ENCODE data around the gene C1orf116.
A peak's percentile ranks its signal among the peaks of the same experiment; 100 is the strongest.

The C1orf116 gene

DNA sequence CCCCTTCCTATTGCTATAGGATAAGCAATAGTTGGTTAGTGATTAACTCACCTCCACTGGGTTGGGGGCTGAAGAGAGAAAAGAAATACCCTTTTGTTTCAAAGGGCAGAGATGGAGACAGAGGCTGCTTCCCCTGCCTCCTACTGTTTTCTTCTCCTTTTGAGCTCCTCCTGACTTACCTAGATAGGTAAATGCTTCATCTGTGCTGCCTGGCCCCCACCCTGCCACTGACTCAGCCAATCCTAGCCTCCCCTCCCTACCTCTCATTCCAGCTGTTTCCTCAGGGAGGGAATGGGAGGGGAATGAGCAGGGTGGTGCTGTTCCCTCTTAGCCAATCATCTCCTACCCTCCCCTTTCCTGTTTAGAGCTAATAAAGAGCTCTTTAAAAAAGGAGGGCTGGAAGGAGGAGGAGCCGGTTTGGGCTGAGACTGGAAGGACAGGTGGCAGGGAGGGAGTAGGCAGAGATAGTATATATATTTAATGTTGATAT, at the start of gene C1orf116:
C1orf116 (minus strand) TSS at position 229 of the 490 bp plus-strand sequence. CDS start 5,158 bp downstream, outside the sequence.
- no peak for DNase-seq (ENCODE audit: low read depth)

DNA sequence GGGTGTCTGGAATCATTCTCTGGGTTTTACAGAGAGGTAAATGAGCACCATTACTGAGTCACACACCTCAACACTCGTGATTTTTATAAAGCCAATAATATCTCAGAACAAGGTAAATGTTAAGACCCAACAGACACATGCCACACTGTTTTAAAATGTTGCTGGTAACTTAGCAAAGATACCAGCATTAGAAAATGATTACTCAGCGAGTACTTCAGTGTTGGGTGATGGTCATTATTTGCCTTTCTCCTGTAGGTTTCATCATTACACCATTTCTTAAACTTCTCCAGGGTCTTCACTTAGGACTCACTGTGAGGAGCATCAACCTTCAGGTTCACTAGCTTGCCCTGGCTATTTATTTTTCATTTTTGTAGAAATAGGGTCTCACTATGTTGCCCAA, 49.2 kb upstream of the C1orf116 start:
- DNase-seq (ENCODE audit: low read depth), result no peak

GRCh38 chr1:207081088-207081487, 48.5 kb upstream of the C1orf116 start:
- no peak for DNase-seq (ENCODE audit: low read depth)

DNA sequence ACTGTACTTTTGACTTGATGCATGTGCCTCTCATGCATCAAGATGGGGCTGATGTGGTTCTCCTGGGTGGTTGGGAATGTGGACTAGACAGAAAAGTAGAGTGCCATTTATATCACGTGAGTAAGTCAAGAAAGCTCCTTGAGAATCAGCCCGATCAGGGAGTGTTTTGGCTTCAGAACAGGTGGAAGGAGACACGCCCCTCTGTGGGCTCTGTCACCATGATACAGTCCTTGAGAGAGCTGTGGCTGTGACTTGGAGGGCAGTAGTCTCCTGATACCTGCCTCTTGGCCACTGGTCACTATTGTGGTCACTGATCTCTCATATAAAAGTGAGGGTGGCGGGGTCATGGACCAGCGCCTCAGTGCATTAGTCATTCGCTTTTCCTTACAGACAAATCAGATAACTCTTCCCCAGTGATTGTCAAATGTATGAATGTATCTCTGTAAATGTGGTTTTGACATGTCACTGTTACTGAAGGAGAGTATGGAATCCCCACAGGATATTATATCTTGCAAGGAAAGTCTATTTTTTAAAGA, 47.2 kb upstream of the C1orf116 start:
- DNase-seq (ENCODE audit: low read depth), result no peak

DNA sequence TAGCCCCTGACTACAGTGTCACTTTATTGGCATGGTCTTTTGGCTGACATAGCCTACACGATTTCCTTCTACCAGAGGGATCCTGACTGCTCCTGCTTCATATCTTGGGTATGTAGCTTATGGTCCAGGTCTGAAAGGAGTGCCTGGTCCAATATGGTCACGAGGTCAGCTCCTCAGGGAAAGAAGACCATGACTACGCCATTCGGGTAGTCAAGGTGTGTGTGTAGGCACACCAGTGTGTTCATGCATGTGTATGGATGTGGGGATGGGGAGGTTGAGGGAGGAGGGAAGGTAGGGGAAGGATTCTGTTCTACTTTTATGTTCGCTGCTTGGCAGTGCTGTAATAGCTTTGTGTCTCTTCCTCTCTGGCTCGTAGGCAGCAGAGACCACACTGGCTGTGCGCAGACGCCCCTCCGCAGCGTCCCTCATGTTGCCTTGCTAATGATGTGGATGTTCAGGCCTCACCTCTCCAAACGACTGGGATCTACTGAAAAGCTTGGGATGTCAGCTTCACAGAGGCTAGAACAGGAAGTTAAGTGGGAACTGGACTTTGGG, 46.1 kb upstream of the C1orf116 start:
- DNase-seq (ENCODE audit: low read depth), result no peak

DNA sequence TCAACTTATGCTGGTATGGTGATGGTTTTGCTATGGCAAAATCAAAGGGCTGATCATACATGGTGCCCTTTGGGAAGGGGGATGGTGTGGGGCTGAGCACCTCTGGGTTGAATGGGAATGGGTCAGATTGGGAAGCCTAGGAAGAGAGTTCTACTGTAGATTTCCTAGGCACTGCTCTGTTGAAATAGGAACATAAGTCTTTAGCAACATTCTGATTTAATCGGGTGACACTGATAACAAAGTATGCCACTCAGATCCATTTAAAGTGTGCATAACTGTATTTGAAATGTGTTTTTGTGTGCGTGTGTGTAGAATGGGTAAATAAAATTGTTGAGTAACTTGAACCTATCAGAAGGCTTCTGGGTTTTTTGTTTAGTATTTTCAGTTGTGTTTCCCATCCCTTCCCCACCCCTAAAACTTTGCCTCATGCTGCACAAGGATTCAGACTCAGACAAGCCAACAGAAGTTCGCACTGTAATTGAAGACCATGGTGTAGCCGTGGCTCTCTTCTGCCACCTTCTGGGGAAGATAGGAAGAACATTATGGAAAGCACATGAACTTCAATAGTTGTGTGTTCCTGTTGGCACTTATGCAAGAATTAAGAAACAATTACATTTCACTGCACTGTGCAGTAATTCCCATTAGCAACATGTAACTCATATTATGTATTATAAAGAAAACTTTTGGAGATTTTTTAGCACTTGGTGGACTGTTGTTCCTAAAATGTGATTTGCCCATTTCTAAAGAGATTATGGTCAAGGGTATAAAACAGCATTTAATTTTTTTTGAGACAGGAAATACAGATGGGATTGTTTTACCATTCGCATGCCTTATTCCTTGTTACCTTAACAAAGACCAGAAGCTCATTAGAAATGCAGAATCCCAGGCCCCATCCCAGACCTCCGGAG, 45.2 kb upstream of the C1orf116 start:
- peak; percentile 67 for DNase-seq (ENCODE audit: low read depth)

DNA sequence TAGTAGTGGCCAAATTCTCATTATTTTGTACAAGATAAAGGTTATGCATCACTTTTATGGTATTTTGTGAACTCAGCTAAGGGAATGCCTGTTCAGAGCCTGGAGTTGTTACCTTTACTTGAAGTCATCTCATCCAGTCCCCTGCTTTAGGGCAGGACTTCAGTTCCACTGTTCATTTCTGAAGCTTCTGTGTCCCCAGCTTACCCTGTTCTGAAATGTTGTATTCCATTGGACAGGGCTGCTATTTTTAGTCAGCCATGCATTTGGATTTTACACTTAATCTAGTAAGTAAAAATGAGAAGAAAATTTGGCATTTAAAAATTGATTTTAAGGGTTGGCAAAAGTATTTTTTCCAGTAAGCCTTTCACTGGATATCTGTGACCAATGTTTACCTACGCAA, 44.5 kb upstream of the C1orf116 start:
- DNase-seq (ENCODE audit: low read depth), result no peak

GRCh38 chr1:207076181-207076955, 43.8 kb upstream of the C1orf116 start:
- DNase-seq (ENCODE audit: low read depth), result no peak

DNA sequence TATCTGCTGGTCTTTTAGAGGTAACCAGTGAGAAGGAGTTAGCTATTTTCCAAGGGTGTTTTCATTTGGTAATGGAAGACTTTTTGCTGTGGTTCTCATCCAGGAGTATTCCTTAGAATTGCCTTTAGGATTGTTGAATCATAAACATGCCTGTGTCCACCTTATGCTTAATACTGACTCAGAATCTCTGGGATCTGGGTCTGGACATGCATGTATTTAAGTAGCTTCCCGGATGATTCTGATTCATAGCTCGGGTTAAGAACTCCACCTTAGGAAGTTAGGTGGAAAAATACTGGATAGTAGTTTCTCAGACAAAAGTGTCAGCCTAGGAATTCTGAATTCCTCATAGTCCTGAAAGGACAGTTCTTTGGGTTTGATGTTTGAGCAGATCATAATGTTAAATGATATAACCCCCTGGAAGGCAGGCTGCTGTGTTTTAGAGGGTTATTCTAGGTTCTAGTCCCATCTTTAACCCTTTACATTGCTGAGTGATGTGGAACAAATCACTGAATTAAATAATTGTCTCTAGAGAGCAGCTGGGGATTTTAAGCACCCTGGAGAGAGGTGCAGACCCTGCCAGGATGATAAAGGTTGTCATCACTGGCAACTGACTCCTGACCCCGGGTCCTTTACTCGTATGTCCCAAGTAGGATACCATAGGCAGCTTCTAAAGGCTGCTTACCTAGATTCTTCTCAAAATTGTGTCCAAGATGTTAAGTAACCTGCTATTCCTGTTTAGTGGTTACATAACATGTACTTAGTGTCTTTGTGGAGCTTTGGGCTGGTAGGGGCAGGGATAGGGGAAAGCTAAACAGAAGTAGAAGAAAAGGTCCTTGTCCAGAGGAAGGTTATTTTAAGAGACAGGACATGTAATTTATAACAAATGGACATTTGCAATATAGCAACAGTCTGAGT, 41.6 kb upstream of the C1orf116 start:
- DNase-seq (ENCODE audit: low read depth), result no peak

DNA sequence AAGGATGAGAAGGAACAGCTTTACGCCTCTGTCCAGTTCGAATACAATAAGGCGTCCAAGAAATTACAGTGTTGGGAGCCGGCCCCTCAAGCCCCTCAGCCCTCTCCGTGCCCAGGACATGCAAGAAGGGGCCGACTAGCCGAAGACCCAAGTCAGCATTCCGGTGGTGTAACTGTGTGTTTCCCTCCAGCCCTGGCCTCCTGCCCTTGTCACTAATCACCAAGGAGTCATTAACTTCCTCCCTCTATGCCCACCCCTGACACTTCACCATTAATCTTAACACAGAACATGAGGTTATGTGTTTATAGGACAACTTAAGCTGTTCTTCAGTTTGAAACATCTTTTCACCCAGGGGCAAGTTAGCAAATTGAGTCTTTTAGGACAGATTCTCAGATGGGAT, 39.7 kb upstream of the C1orf116 start:
- no peak for DNase-seq (ENCODE audit: low read depth)

GRCh38 chr1:207071426-207071825, 38.9 kb upstream of the C1orf116 start:
- DNase-seq (ENCODE audit: low read depth), result no peak

GRCh38 chr1:207070811-207071210, 38.3 kb upstream of the C1orf116 start:
- DNase-seq (ENCODE audit: low read depth), result no peak

DNA sequence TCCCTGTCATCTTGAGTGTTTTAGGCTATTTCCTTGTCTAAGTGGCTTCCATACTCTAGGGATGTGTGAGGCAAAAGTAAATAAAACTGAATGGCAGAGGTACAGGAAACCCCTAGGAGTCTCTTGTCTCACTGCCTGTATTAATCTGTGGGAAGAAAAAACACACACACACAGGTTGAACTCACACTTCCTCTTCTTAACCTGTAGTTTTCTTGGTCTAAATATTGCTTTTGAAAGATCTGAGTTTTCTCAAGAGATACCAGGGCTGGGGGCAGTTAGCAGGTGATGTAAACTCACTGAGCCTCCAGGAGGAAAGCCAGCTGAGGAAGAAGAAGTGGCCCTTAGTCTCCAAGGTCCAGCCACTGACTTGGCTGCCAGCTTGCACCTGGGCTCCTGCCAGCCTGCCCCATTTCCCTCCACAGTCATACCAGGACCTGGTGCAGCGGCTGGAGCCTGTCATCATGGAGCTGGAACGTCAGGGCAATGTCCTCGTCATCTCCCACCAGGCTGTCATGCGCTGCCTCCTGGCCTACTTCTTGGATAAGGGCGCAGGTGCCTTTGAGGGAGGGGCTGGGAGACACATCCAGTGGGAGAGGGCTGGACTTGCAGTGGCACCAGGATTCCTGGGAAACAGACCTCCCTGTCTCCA, 37.4 kb upstream of the C1orf116 start:
- DNase-seq (ENCODE audit: low read depth), result no peak

- DNase-seq (ENCODE audit: low read depth), result no peak
Observed at GRCh38 chr1:207069061-207069460, 36.5 kb upstream of the C1orf116 start.

- no peak for DNase-seq (ENCODE audit: low read depth)
Observed at GRCh38 chr1:207067665-207068064, 35.1 kb upstream of the C1orf116 start.

GRCh38 chr1:207067185-207067584, 34.6 kb upstream of the C1orf116 start:
- DNase-seq (ENCODE audit: low read depth), result no peak

GRCh38 chr1:207064561-207064960, 32.0 kb upstream of the C1orf116 start:
- DNase-seq (ENCODE audit: low read depth), result no peak

DNA sequence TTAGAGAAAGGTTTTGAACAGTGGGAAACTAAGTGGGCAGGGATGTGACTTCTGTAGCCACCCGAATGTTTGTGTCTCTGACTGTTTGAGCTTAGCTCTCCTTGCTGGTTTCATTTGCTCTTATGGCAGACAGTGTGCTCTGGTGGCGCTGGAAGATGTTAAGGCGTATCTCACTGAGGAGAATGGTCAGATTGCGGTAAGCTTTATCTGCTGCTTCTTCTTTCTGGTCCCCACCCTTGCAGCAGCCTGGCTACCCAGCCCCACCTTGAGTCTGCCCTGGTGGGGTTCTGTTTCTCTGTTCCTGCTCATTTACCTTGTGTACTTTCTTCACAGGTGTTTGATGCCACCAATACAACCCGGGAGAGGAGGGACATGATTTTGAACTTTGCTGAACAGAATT, 30.5 kb upstream of the C1orf116 start:
- no peak for DNase-seq (ENCODE audit: low read depth)

- DNase-seq (ENCODE audit: low read depth), result no peak
Observed at GRCh38 chr1:207062058-207062457, 29.5 kb upstream of the C1orf116 start.

- no peak for DNase-seq (ENCODE audit: low read depth)
Observed at GRCh38 chr1:207060596-207060995, 28.0 kb upstream of the C1orf116 start.

DNA sequence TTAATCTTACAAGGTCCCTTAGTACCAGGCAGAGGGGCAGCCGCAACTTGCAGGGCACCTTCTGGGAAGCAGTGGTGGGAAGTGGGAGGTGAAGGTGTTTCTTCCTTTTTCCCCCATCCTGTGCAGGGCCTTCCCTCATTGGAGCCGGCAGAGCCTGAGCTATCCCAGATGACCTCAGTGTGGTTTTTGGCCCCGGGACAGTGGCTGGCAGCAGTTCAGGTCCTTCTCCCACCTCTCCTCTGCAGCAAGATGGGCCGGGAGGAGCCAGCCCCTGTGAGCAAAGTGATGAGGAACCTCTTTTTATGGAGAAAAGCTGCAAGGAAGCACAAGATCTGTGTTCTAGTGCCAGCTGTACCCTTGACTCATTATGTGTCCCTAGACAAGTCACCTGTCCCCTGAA, 27.3 kb upstream of the C1orf116 start:
- DNase-seq (ENCODE audit: low read depth), result no peak
